ENCODE data around the gene BCL2L13. TPM values are rescaled to one million over a fixed set of nuclear protein-coding genes. Genes with fewer than 3 reads are reported as not detected.

The BCL2L13 gene
- total RNA-seq, 1 donor from 2014 or later: 69.9 TPM

DNA sequence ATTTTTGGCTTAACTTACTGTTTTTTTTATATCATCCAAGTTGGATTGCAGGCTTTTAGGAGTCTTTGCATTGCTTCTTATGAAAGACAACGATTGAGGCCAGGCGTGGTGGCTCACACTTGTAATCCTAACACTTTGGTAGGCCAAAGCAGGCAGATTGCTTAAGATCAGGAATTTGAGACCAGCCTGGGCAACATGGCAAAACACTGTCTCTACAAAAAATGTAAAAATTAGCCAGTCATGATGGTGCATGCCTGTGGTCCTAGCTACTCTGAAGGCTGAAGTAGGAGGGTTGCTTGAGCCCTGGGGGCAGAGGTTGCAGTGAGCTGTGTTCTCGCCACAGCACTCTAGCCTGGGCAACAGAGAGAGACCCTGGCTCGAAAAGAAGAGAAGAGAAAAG, 79.2 kb downstream of the BCL2L13 start:
- no peak for DNase-seq (ENCODE audit: low spot score)
- intact Hi-C loops (cut with DNase I): no loop called here

GRCh38 chr22:17719911-17720310, 81.4 kb downstream of the BCL2L13 start:
- DNase-seq (ENCODE audit: low spot score): no peak
- intact Hi-C loops (cut with DNase I): loop anchor here (10.0 kb wide), 1 partner anchor 145 kb away; no protein-coding TSS in a partner anchor

DNA sequence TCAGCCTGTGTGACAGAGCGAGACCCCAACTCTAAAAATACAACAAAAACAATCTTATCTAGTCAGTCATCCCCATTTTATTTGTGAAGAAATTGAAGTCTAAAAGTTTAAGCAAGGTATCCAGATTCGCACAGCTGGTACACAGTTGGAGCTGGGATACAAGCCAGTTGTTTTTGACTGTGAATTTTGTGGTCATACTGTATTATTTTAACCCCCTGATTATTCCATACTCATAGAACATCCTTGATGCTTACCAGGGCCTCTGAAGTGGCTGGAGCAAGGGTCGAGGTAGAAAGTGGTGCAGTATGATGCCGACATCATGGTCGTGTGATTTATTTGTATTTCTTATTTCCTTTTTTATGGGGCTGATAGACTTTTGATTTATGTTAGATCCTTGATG, 85.7 kb downstream of the BCL2L13 start:
- intact Hi-C loops (cut with DNase I): loop anchor here (10.0 kb wide), 1 partner anchor 149 kb away; no protein-coding TSS in a partner anchor
- no peak for DNase-seq (ENCODE audit: low spot score)

DNA sequence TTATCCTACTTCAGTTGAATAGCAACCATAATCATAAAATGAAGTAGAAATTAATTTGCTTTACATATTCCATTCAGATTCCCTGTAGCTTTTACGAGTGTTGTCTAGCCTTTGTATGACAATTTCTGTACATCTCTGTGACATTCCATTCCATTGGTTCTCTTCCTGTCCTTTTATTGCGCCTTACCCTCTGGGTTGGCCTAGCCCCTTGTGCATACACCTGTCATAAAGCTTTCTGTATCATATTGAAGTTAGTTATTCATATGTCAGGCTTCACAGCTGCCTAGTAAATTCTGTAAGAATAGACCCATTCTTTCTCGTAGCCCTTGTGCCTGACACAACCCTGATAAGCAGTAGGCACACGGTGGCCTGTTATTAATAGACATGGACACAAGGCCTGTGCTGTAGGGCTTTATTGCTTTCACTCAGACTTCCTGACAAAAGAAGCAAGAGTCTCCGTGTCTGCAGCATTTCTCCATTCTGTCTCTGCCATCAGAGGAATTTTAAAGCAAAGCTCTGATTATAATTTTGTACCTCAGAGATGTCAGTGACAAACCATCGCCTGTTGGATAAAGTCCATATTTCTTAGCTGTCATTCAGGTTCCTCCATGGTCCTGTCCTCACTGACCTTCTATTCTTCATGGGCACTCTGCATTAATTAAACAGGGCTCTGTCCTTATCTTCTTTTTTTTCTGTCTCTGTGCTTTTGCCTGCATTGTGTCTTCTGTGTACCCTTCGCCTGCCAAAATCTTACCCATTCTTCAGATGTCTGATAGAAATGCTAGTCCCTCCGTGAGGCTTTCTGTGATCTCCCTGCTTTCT, 86.3 kb downstream of the BCL2L13 start:
- no peak for DNase-seq (ENCODE audit: low spot score)
- intact Hi-C loops (cut with DNase I): loop anchor here (10.0 kb wide), 1 partner anchor 150 kb away; no protein-coding TSS in a partner anchor

DNA sequence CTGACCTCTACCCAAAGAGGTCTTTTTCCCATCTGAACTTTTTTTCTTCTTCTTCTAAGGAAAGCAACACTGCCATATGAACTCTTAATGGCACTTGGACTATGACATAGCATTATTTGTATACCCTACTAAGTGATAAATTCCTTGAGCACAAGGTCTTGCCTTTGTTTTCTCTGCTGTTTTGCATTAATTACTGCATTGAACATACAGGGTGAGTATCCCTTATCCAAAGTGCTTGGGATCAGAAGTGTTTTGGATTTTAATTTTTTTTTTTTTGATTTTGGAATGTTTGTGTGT, 86.9 kb downstream of the BCL2L13 start:
- DNase-seq (ENCODE audit: low spot score): no peak
- intact Hi-C loops (cut with DNase I): loop anchor here (10.0 kb wide), 1 partner anchor 151 kb away; no protein-coding TSS in a partner anchor

GRCh38 chr22:17726006-17726927, 87.7 kb downstream of the BCL2L13 start:
- DNase-seq (ENCODE audit: low spot score): no peak
- intact Hi-C loops (cut with DNase I): loop anchor here (10.0 kb wide), 1 partner anchor 151 kb away; no protein-coding TSS in a partner anchor

- DNase-seq (ENCODE audit: low spot score): no peak
- intact Hi-C loops (cut with DNase I): loop anchor here (10.0 kb wide), 1 partner anchor 152 kb away; no protein-coding TSS in a partner anchor
These were observed 88.7 kb downstream of the BCL2L13 start for GRCh38 chr22:17726928-17727897.

DNA sequence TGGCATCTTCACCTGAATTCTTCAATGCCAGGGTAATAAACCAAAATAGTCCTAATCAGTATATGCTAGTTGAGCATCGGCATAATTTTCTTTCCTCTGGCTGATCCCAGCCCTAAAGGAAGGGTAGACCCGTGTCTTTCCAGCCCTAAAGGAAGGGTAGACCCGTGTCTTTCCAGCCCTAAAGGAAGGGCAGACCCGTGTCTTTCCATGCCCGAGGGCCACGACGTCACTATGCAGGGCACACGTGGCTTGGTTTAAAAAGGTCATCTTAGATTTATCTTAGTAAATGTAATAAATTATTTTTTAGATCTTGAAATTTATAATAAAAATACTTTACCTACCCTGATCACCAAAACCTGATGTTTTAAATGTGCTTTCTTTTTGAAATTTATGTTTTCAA, 90.2 kb downstream of the BCL2L13 start:
- no peak for DNase-seq (ENCODE audit: low spot score)
- intact Hi-C loops (cut with DNase I): loop anchor here (10.0 kb wide), 1 partner anchor 154 kb away; no protein-coding TSS in a partner anchor

DNA sequence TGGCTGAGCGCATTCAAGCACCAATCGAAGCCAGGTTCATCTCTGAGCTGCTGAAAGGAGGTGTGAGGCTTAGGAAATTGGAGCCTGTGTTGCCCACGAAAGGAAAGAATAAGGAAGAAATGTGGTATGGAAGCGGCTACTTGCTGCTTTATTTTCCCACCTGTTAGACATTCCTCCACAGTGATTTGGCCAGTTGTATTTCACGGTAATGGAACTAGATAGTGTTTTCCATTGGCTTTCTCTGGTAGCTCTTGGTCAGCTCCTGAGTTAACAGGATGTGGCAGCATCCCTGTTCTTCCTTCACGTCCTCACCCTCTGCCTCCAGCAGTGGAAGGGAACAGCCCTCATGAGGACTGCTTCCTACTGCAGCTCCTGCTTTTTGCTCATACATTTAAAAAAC, 91.0 kb downstream of the BCL2L13 start:
- intact Hi-C loops (cut with DNase I): loop anchor here (10.0 kb wide), 1 partner anchor 155 kb away; no protein-coding TSS in a partner anchor

GRCh38 chr22:17732251-17732854, 93.8 kb downstream of the BCL2L13 start:
- intact Hi-C loops (cut with DNase I): no loop called here
- no peak for DNase-seq (ENCODE audit: low spot score)

More for the DNA sequence above, 91.0 kb downstream of the BCL2L13 start:
- DNase-seq (ENCODE audit: low spot score): no peak

DNA sequence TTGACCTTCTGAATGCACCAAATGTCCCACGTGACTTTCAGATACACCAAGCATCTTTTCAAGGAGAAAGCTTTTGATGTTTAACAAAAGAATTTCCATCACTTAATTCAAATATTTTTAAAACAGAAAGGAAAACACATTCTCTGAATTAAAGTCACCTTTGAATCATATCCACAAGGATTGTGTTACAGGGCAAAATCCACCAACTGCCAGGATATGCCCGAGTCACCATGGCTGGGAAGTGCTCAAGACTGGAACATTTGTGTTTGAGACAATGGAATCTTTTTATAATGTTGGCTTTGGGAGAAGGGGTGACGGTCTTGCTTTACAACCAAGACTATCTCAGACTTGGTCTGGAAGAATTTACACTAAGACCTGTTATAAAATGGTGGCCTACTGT, 94.9 kb downstream of the BCL2L13 start:
- DNase-seq (ENCODE audit: low spot score): no peak
- intact Hi-C loops (cut with DNase I): no loop called here

- no peak for DNase-seq (ENCODE audit: low spot score)
- intact Hi-C loops (cut with DNase I): no loop called here
These were observed 95.6 kb downstream of the BCL2L13 start for GRCh38 chr22:17734187-17734586.

DNA sequence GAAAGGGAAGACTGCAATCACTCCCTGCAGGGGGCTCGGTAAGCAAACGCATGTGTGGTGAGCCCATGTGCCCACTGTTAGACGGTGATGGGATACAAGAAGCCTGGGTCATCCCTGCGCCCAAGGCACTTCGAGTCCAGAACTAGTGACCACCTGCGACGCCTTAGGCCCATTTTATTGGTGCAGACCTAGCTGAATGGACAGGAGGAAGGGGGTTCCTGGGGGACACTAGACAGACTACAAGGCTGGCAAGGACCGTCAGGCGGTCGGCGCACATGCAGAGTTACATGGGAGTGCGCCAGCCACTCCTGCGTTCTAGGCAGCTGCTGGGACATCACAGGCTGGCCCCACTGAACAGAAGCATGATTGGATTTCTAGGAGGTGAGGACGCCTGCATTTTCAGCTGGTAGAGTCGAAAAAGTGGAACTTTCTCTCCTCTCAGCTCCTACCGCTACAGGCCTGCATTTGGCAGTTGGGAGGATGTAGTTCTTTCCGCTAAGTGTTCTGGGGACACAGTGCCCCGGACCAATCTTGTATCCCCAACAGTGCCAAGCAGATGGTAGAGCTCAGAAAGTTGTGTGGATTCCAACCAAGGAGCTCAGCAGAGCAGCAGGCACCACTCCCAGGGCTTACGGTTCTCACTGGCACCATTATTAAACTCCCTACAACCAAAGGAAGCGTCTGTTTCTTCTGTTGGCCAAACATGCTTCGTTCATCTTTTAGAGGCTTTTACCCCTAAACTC, 100.0 kb downstream of the BCL2L13 start:
- no peak for DNase-seq (ENCODE audit: low spot score)
- intact Hi-C loops (cut with DNase I): no loop called here

- intact Hi-C loops (cut with DNase I): no loop called here
- DNase-seq (ENCODE audit: low spot score): no peak
These were observed 100.8 kb downstream of the BCL2L13 start for GRCh38 chr22:17739196-17739975.

DNA sequence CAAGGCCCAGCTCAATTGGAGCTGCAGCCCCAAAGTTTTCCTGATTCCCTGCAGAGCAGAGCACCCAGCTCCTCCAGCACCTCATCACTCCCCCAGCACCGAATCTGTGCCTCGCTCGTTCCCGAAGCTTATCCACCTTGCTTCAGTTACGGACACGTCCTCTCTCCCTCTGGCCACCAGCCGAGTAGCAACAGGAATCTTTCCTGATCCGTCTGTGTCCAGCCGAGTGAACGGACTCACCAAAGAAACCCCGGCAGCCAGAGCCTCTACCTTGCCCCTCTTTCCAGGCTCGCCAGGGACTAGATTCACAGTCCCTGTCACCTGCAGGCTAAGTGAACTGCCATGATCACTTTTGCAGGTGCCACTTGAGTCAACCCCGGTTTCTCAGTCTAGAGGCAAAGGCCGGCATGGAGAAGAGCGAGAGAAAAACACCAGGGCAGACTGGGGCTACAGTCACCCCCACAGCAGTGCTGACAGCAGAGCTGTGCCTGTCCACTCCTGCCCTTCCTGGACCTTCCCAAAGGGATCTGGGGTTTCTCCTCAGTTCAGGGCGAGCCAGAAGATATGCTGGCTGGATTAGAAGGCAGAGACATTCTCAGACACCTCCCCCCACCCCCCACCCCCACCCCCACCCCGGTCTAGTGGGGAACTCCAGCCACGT, 103.4 kb downstream of the BCL2L13 start:
- intact Hi-C loops (cut with DNase I): loop anchor here (2.0 kb wide), 1 partner anchor 335 kb away; the partner anchor contains the start of gene PEX26
- DNase-seq (ENCODE audit: low spot score): no peak

DNA sequence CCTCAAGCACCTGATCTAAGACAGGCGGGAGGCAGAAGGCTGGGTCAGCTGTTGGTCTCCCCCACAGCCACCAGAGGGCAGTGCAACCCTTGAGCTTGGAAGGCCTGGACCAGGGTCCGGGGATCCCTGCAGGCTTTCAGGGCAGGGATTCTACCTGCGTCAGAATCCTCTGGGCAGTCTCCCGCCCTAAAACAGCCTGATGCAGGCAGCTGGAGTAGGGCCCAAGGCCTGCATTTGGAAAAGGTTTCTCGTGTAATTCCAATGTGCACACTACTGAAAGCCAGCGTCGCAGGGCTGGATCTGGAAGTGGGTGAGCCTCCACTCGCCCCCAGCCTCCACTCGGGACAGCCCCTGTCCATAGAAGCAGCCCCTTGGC, 104.0 kb downstream of the BCL2L13 start:
- intact Hi-C loops (cut with DNase I): loop anchor here (2.0 kb wide), 1 partner anchor 334 kb away; the partner anchor contains the start of gene PEX26
- no peak for DNase-seq (ENCODE audit: low spot score)

All from cardiac septum (tissue), 1 donor.